ENCODE results near the gene NTM.

The NTM gene

GRCh38 chr11:132043714-132044113 is 673.3 kb downstream of the NTM start:
- no peak overlapping the region for H4K91ac ChIP-seq (ENCODE audit: low read depth, low read length, poor library complexity)
- no peaks in the 10 kb centered on the region for H3K9me3 ChIP-seq (replicated peaks in 1 of 2; ENCODE audit: control insufficient read depth in 2 of 2, insufficient read depth in 1 of 2, low read depth in 1 of 2, low read length in 2 of 2)
- H3K18ac ChIP-seq (ENCODE audit: low read length): no peak overlapping the region
- H3K4me1 ChIP-seq (ENCODE audit: control insufficient read depth in 2 of 2, insufficient read depth in 1 of 2, low read depth in 1 of 2, low read length in 2 of 2): peaks cover 0 to 5% of the 10 kb centered on the region in 2 donors
- no peak overlapping the region for H3K27ac ChIP-seq (replicated peaks; ENCODE audit: low read length)
- no peaks in the 10 kb centered on the region for H3K36me3 ChIP-seq (replicated peaks in 1 of 2; ENCODE audit: control insufficient read depth in 2 of 2, insufficient read depth in 2 of 2, low read length in 2 of 2)
- no peaks in the 10 kb centered on the region for H3K79me1 ChIP-seq (ENCODE audit: low read depth, low read length)
- H3K4ac ChIP-seq (ENCODE audit: low read length): no peak overlapping the region
- no peak overlapping the region for H3K14ac ChIP-seq (ENCODE audit: low read length)
- H3K4me2 ChIP-seq (ENCODE audit: insufficient read depth, low read length, poor library complexity, severe bottlenecking): no peak overlapping the region
- H3K9ac ChIP-seq (ENCODE audit: low read depth, low read length, poor library complexity): no peak overlapping the region
- no CpG with 5 or more reads among the region's 1 CpG for WGBS, 2 donors (ENCODE audit: extremely low coverage in 2 of 2, insufficient read length in 2 of 2, insufficient replicate concordance in 1 of 2)
- no peak overlapping the region for H2BK15ac ChIP-seq (ENCODE audit: low read length)
- no peak overlapping the region for H4K8ac ChIP-seq (ENCODE audit: low read depth, low read length)
- no peak overlapping the region for H2AK5ac ChIP-seq (ENCODE audit: low read depth, low read length)
- no peak overlapping the region for H2BK12ac ChIP-seq (ENCODE audit: low read length)
- H3K4me3 ChIP-seq (ENCODE audit: low read length in 2 of 2): no peak overlapping the region
- H2AFZ ChIP-seq (ENCODE audit: low read length): no peak overlapping the region
- no peak overlapping the region for H3K23ac ChIP-seq (ENCODE audit: low read depth, low read length, poor library complexity)
- H3K27me3 ChIP-seq (ENCODE audit: control insufficient read depth in 3 of 3, insufficient read depth in 3 of 3, low read depth in 1 of 3, low read length in 3 of 3): no peaks in the 10 kb centered on the region
- H2BK120ac ChIP-seq (ENCODE audit: low read depth, low read length): no peak overlapping the region
- H2BK5ac ChIP-seq (ENCODE audit: low read length): no peak overlapping the region
- no peak for DNase-seq (ENCODE audit: low spot score)

DNA sequence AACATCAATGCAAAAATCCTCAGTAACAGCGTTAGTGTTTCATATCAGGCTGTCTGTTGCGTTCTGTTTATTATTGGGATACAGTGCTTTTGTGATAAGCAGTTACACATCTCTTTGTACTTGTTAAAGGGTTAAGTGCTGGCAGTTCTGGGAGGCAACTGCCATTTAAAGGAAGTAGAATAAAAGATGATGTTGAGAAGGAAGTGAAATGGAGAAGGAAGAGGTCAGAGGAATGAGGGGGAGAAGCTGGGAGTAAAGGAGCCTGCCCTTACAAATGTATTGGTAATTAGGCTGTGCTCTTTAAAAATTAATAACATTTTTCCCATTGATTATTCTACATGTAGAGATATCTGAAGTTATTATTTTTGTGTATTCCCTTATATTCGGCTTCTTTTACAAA is 674.7 kb downstream of the NTM start:
- no peaks in the 10 kb centered on the region for H3K79me1 ChIP-seq (ENCODE audit: low read depth, low read length)
- DNase-seq (ENCODE audit: low spot score): no peak
- no CpG with 5 or more reads among the region's 3 CpGs for WGBS, 2 donors (ENCODE audit: extremely low coverage in 2 of 2, insufficient read length in 2 of 2, insufficient replicate concordance in 1 of 2)
- H2AK5ac ChIP-seq (ENCODE audit: low read depth, low read length): no peak overlapping the region
- no peak overlapping the region for H4K91ac ChIP-seq (ENCODE audit: low read depth, low read length, poor library complexity)
- H4K8ac ChIP-seq (ENCODE audit: low read depth, low read length): no peak overlapping the region
- H3K4me1 ChIP-seq (ENCODE audit: control insufficient read depth in 2 of 2, insufficient read depth in 1 of 2, low read depth in 1 of 2, low read length in 2 of 2): peaks cover 0 to 2% of the 10 kb centered on the region in 2 donors
- H3K27me3 ChIP-seq (ENCODE audit: control insufficient read depth in 3 of 3, insufficient read depth in 3 of 3, low read depth in 1 of 3, low read length in 3 of 3): no peaks in the 10 kb centered on the region
- no peak overlapping the region for H3K14ac ChIP-seq (ENCODE audit: low read length)
- no peak overlapping the region for H2AFZ ChIP-seq (ENCODE audit: low read length)
- no peak overlapping the region for H2BK15ac ChIP-seq (ENCODE audit: low read length)
- H3K9ac ChIP-seq (ENCODE audit: low read depth, low read length, poor library complexity): no peak overlapping the region
- no peaks in the 10 kb centered on the region for H3K36me3 ChIP-seq (replicated peaks in 1 of 2; ENCODE audit: control insufficient read depth in 2 of 2, insufficient read depth in 2 of 2, low read length in 2 of 2)
- no peaks in the 10 kb centered on the region for H3K9me3 ChIP-seq (replicated peaks in 1 of 2; ENCODE audit: control insufficient read depth in 2 of 2, insufficient read depth in 1 of 2, low read depth in 1 of 2, low read length in 2 of 2)
- no peak overlapping the region for H3K23ac ChIP-seq (ENCODE audit: low read depth, low read length, poor library complexity)
- H2BK12ac ChIP-seq (ENCODE audit: low read length): no peak overlapping the region
- no peak overlapping the region for H3K4me3 ChIP-seq (ENCODE audit: low read length in 2 of 2)
- no peak overlapping the region for H3K27ac ChIP-seq (replicated peaks; ENCODE audit: low read length)
- H3K4ac ChIP-seq (ENCODE audit: low read length): no peak overlapping the region
- no peak overlapping the region for H2BK120ac ChIP-seq (ENCODE audit: low read depth, low read length)
- no peak overlapping the region for H2BK5ac ChIP-seq (ENCODE audit: low read length)
- no peak overlapping the region for H3K18ac ChIP-seq (ENCODE audit: low read length)
- no peak overlapping the region for H3K4me2 ChIP-seq (ENCODE audit: insufficient read depth, low read length, poor library complexity, severe bottlenecking)

- no peak overlapping the region for H4K91ac ChIP-seq (ENCODE audit: low read depth, low read length, poor library complexity)
- H3K9me3 ChIP-seq (replicated peaks in 1 of 2; ENCODE audit: control insufficient read depth in 2 of 2, insufficient read depth in 1 of 2, low read depth in 1 of 2, low read length in 2 of 2): no peaks in the 10 kb centered on the region
- H3K14ac ChIP-seq (ENCODE audit: low read length): no peak overlapping the region
- WGBS, 2 donors (ENCODE audit: extremely low coverage in 2 of 2, insufficient read length in 2 of 2, insufficient replicate concordance in 1 of 2): no CpG with 5 or more reads among the region's 2 CpGs
- H3K4me2 ChIP-seq (ENCODE audit: insufficient read depth, low read length, poor library complexity, severe bottlenecking): no peak overlapping the region
- H3K9ac ChIP-seq (ENCODE audit: low read depth, low read length, poor library complexity): no peak overlapping the region
- H3K4ac ChIP-seq (ENCODE audit: low read length): no peak overlapping the region
- H4K8ac ChIP-seq (ENCODE audit: low read depth, low read length): no peak overlapping the region
- no peak overlapping the region for H3K18ac ChIP-seq (ENCODE audit: low read length)
- H3K23ac ChIP-seq (ENCODE audit: low read depth, low read length, poor library complexity): no peak overlapping the region
- DNase-seq (ENCODE audit: low spot score): no peak
- no peak overlapping the region for H3K4me3 ChIP-seq (ENCODE audit: low read length in 2 of 2)
- no peak overlapping the region for H2AK5ac ChIP-seq (ENCODE audit: low read depth, low read length)
- no peak overlapping the region for H2BK15ac ChIP-seq (ENCODE audit: low read length)
- no peak overlapping the region for H2BK12ac ChIP-seq (ENCODE audit: low read length)
- H3K27me3 ChIP-seq (ENCODE audit: control insufficient read depth in 3 of 3, insufficient read depth in 3 of 3, low read depth in 1 of 3, low read length in 3 of 3): no peaks in the 10 kb centered on the region
- no peaks in the 10 kb centered on the region for H3K79me1 ChIP-seq (ENCODE audit: low read depth, low read length)
- no peak overlapping the region for H2AFZ ChIP-seq (ENCODE audit: low read length)
- no peak overlapping the region for H3K27ac ChIP-seq (replicated peaks; ENCODE audit: low read length)
- no peak overlapping the region for H2BK5ac ChIP-seq (ENCODE audit: low read length)
- H3K4me1 ChIP-seq (ENCODE audit: control insufficient read depth in 2 of 2, insufficient read depth in 1 of 2, low read depth in 1 of 2, low read length in 2 of 2): peaks cover 0 to 7% of the 10 kb centered on the region in 2 donors
- no peak overlapping the region for H2BK120ac ChIP-seq (ENCODE audit: low read depth, low read length)
- no peaks in the 10 kb centered on the region for H3K36me3 ChIP-seq (replicated peaks in 1 of 2; ENCODE audit: control insufficient read depth in 2 of 2, insufficient read depth in 2 of 2, low read length in 2 of 2)
These were observed 676.0 kb downstream of the NTM start for GRCh38 chr11:132046288-132046865.

- no peak overlapping the region for H2AFZ ChIP-seq (ENCODE audit: low read length)
- H2BK120ac ChIP-seq (ENCODE audit: low read depth, low read length): no peak overlapping the region
- H2AK5ac ChIP-seq (ENCODE audit: low read depth, low read length): no peak overlapping the region
- H3K27ac ChIP-seq (replicated peaks; ENCODE audit: low read length): no peak overlapping the region
- H2BK12ac ChIP-seq (ENCODE audit: low read length): no peak overlapping the region
- no peak overlapping the region for H3K4me3 ChIP-seq (ENCODE audit: low read length in 2 of 2)
- H2BK5ac ChIP-seq (ENCODE audit: low read length): no peak overlapping the region
- H3K4ac ChIP-seq (ENCODE audit: low read length): no peak overlapping the region
- H3K4me1 ChIP-seq (ENCODE audit: control insufficient read depth in 2 of 2, insufficient read depth in 1 of 2, low read depth in 1 of 2, low read length in 2 of 2): peaks cover 0 to 5% of the 10 kb centered on the region in 2 donors
- H3K9ac ChIP-seq (ENCODE audit: low read depth, low read length, poor library complexity): no peak overlapping the region
- H4K8ac ChIP-seq (ENCODE audit: low read depth, low read length): no peak overlapping the region
- H4K91ac ChIP-seq (ENCODE audit: low read depth, low read length, poor library complexity): no peak overlapping the region
- H2BK15ac ChIP-seq (ENCODE audit: low read length): no peak overlapping the region
- no peak overlapping the region for H3K23ac ChIP-seq (ENCODE audit: low read depth, low read length, poor library complexity)
- H3K9me3 ChIP-seq (replicated peaks in 1 of 2; ENCODE audit: control insufficient read depth in 2 of 2, insufficient read depth in 1 of 2, low read depth in 1 of 2, low read length in 2 of 2): no peaks in the 10 kb centered on the region
- DNase-seq (ENCODE audit: low spot score): no peak
- H3K4me2 ChIP-seq (ENCODE audit: insufficient read depth, low read length, poor library complexity, severe bottlenecking): no peak overlapping the region
- no peaks in the 10 kb centered on the region for H3K79me1 ChIP-seq (ENCODE audit: low read depth, low read length)
- H3K14ac ChIP-seq (ENCODE audit: low read length): no peak overlapping the region
- H3K18ac ChIP-seq (ENCODE audit: low read length): no peak overlapping the region
- H3K36me3 ChIP-seq (replicated peaks in 1 of 2; ENCODE audit: control insufficient read depth in 2 of 2, insufficient read depth in 2 of 2, low read length in 2 of 2): no peaks in the 10 kb centered on the region
- no peaks in the 10 kb centered on the region for H3K27me3 ChIP-seq (ENCODE audit: control insufficient read depth in 3 of 3, insufficient read depth in 3 of 3, low read depth in 1 of 3, low read length in 3 of 3)
These were observed 676.8 kb downstream of the NTM start for GRCh38 chr11:132047167-132047566.

Data from neuronal stem cell (in vitro differentiated cells).